ENCODE data around the gene THBS3.
A peak's percentile ranks its signal among the peaks of the same experiment; 100 is the strongest.
"Not testable (repeated sequence)": the region's sequence is repeated elsewhere in the genome, so short reads cannot be mapped to it uniquely, and the experiment has no call there.

THBS3 gene

GRCh38 chr1:155244368-155245162, 36.9 kb upstream of the THBS3 start:
- DNase-seq (ENCODE audit: low read depth) = peak; percentile 98
- TF ChIP-seq CTCF (IDR thresholded peaks at IDR 0.05; ENCODE audit: insufficient read depth, low read depth, low read length, missing control alignments) = no peak
- peak overlapping the region; percentile 89 for H3K4me3 ChIP-seq (ENCODE audit: low read length)

- no peak for TF ChIP-seq CTCF (IDR thresholded peaks at IDR 0.05; ENCODE audit: insufficient read depth, low read depth, low read length, missing control alignments)
- DNase-seq (ENCODE audit: low read depth) = no peak
- H3K4me3 ChIP-seq (ENCODE audit: low read length) = no peak overlapping the region
Measured at GRCh38 chr1:155242805-155243358, 35.2 kb upstream of the THBS3 start.

- H3K4me3 ChIP-seq (ENCODE audit: low read length) = no peak overlapping the region
- TF ChIP-seq CTCF (IDR thresholded peaks at IDR 0.05; ENCODE audit: insufficient read depth, low read depth, low read length, missing control alignments) = no peak
- DNase-seq (ENCODE audit: low read depth) = no peak
Measured at GRCh38 chr1:155241841-155242264, 34.2 kb upstream of the THBS3 start.

- H3K4me3 ChIP-seq (ENCODE audit: low read length) = peak overlapping the region; percentile 51
- peak; percentile 84 for DNase-seq (ENCODE audit: low read depth)
- no peak for TF ChIP-seq CTCF (IDR thresholded peaks at IDR 0.05; ENCODE audit: insufficient read depth, low read depth, low read length, missing control alignments)
Measured at GRCh38 chr1:155241069-155241679, 33.5 kb upstream of the THBS3 start.

GRCh38 chr1:155236451-155236850, 28.8 kb upstream of the THBS3 start:
- no peak overlapping the region for H3K4me3 ChIP-seq (ENCODE audit: low read length)
- no peak for DNase-seq (ENCODE audit: low read depth)
- no peak for TF ChIP-seq CTCF (IDR thresholded peaks at IDR 0.05; ENCODE audit: insufficient read depth, low read depth, low read length, missing control alignments)

GRCh38 chr1:155235375-155235774, 27.7 kb upstream of the THBS3 start:
- not testable (repeated sequence) for H3K4me3 ChIP-seq (ENCODE audit: low read length)

GRCh38 chr1:155233502-155233901, 25.8 kb upstream of the THBS3 start:
- not testable (repeated sequence) for H3K4me3 ChIP-seq (ENCODE audit: low read length); DNase-seq (ENCODE audit: low read depth)

More at GRCh38 chr1:155235375-155235774, 27.7 kb upstream of the THBS3 start:
- not testable (repeated sequence) for DNase-seq (ENCODE audit: low read depth)

GRCh38 chr1:155232001-155232978, 24.6 kb upstream of the THBS3 start:
- DNase-seq (ENCODE audit: low read depth); H3K4me3 ChIP-seq (ENCODE audit: low read length): not testable (repeated sequence)

GRCh38 chr1:155231302-155231701, 23.6 kb upstream of the THBS3 start:
- DNase-seq (ENCODE audit: low read depth); H3K4me3 ChIP-seq (ENCODE audit: low read length): not testable (repeated sequence)
